Liver (tissue), 9 donors: ENCODE measurements around the gene ZNF622. TPM values are rescaled to one million over a fixed set of nuclear protein-coding genes. Genes with fewer than 3 reads are reported as not detected.

Source experiments
- DNase-seq: peaks from one replicate; pipeline ENCODE4 v3.0.0-alpha.2; 2017; ENCODE audit warnings: low spot score
- H3K27ac ChIP-seq, 2 donors: one replicate each; pipeline ENCODE4 v1.7.0; 2013; ENCODE audit warnings: inconsistent platforms in 2 of 2, low read length in 2 of 2, control low read depth in 1 of 2, low read depth in 1 of 2, mild to moderate bottlenecking in 1 of 2
- H3K27me3 ChIP-seq, 4 donors: one replicate each; pipeline versions ENCODE4 v1.6.1 to v1.7.0; 2013; ENCODE audit warnings: low read length in 3 of 4, inconsistent platforms in 1 of 4, mild to moderate bottlenecking in 1 of 4, moderate library complexity in 1 of 4; ENCODE audit not compliant: control insufficient read depth in 4 of 4, insufficient read depth in 4 of 4
- H3K36me3 ChIP-seq, 4 donors: one replicate each; pipeline versions ENCODE4 v1.6.1 to v1.7.0; 2013; ENCODE audit warnings: low read length in 3 of 4, mild to moderate bottlenecking in 3 of 4, low read depth in 1 of 4, moderate library complexity in 1 of 4; ENCODE audit not compliant: control insufficient read depth in 4 of 4, insufficient read depth in 3 of 4
- H3K4me1 ChIP-seq, 4 donors: one replicate each; pipeline versions ENCODE4 v1.6.1 to v1.7.0; 2013; ENCODE audit warnings: low read length in 3 of 4, mild to moderate bottlenecking in 3 of 4, moderate library complexity in 1 of 4; ENCODE audit not compliant: control insufficient read depth in 4 of 4, insufficient read depth in 4 of 4
- H3K4me3 ChIP-seq, 3 donors: one replicate each; pipeline versions ENCODE4 v1.6.1 to v1.7.0; 2013; ENCODE audit warnings: low read length in 3 of 3, control low read depth in 1 of 3, low read depth in 1 of 3, mild to moderate bottlenecking in 1 of 3
- H3K9ac ChIP-seq, 2 donors: one replicate each; pipeline ENCODE4 v1.7.0; 2013; ENCODE audit warnings: low read length in 2 of 2, mild to moderate bottlenecking in 2 of 2, moderate library complexity in 2 of 2, control low read depth in 1 of 2, low read depth in 1 of 2
- H3K9me3 ChIP-seq, 4 donors: one replicate each; pipeline versions ENCODE4 v1.6.1 to v1.7.0; 2013; ENCODE audit warnings: low read length in 3 of 4; ENCODE audit not compliant: control insufficient read depth in 4 of 4
- ATF3 ChIP-seq: IDR thresholded peaks from 2 replicates; pipeline ENCODE4 v1.6.1; 2016; ENCODE audit warnings: antibody characterized with exemption
- CTCF ChIP-seq: fragments of 150-350 bp; IDR thresholded peaks from 2 replicates; pipeline ENCODE4 v1.5.1; 2017; ENCODE audit warnings: improper control_type of control experiment, low read depth, low read length; ENCODE audit not compliant: missing input control
- EGR1 ChIP-seq, 2 donors: IDR thresholded peaks; 2 replicates each; pipeline ENCODE4 v1.6.1; 2016 to 2018; ENCODE audit warnings: antibody characterized with exemption in 2 of 2, low read depth in 2 of 2
- FOXA1 ChIP-seq: IDR thresholded peaks from 2 replicates; pipeline ENCODE4 v1.6.1; 2016; ENCODE audit warnings: antibody characterized with exemption
- FOXA2 ChIP-seq: IDR thresholded peaks from 2 replicates; pipeline ENCODE4 v1.6.1; 2016; ENCODE audit warnings: antibody characterized with exemption
- GABPA ChIP-seq, 2 donors: IDR thresholded peaks in 1 of 2; conservative IDR thresholded peaks in 1 of 2; 2 replicates each; pipeline ENCODE4 v1.6.1; 2016; ENCODE audit warnings: antibody characterized with exemption in 2 of 2, mild to moderate bottlenecking in 1 of 2, moderate library complexity in 1 of 2
- HNF4A ChIP-seq, 2 donors: conservative IDR thresholded peaks; 2 replicates each; pipeline ENCODE4 v1.6.1; 2016; ENCODE audit warnings: antibody characterized with exemption in 2 of 2, mild to moderate bottlenecking in 2 of 2
- HNF4G ChIP-seq: IDR thresholded peaks from 2 replicates; pipeline ENCODE4 v1.6.1; 2016; ENCODE audit warnings: antibody characterized with exemption
- JUND ChIP-seq, 2 donors: IDR thresholded peaks; 2 replicates each; pipeline ENCODE4 v1.6.1; 2016; ENCODE audit warnings: antibody characterized with exemption in 2 of 2
- MAX ChIP-seq: IDR thresholded peaks from 2 replicates; pipeline ENCODE4 v1.6.1; 2016; ENCODE audit warnings: antibody characterized with exemption
- NR2F2 ChIP-seq: IDR thresholded peaks from 2 replicates; pipeline ENCODE4 v1.6.1; 2016; ENCODE audit warnings: antibody characterized with exemption
- RAD21 ChIP-seq, 2 donors: IDR thresholded peaks; 2 replicates each; pipeline ENCODE4 v1.6.1; 2016; ENCODE audit warnings: antibody characterized with exemption in 2 of 2, mild to moderate bottlenecking in 2 of 2
- REST ChIP-seq: IDR thresholded peaks from 2 replicates; pipeline ENCODE4 v1.6.1; 2016; ENCODE audit warnings: antibody characterized with exemption, mild to moderate bottlenecking
- RXRA ChIP-seq, 2 donors: IDR thresholded peaks; 2 replicates each; pipeline ENCODE4 v1.6.1; 2017 to 2018; ENCODE audit warnings: antibody characterized with exemption in 2 of 2, mild to moderate bottlenecking in 1 of 2
- SP1 ChIP-seq: IDR thresholded peaks from 2 replicates; pipeline ENCODE4 v1.6.1; 2018; ENCODE audit warnings: antibody characterized with exemption, mild to moderate bottlenecking
- TAF1 ChIP-seq: conservative IDR thresholded peaks from 2 replicates; pipeline ENCODE4 v1.6.1; 2016; ENCODE audit warnings: antibody characterized with exemption, mild to moderate bottlenecking
- YY1 ChIP-seq: IDR thresholded peaks from 2 replicates; pipeline ENCODE4 v1.6.1; 2016; ENCODE audit warnings: antibody characterized with exemption, mild to moderate bottlenecking
- WGBS: extraction: QIAGEN DNeasy Blood & Tissue Kit; methylation state at CpG from one replicate; pipeline ENCODE4 v1.1.7; 2013; 5-methylcytosine and 5-hydroxymethylcytosine counted together
- polyA plus RNA-seq, 2 donors: library from polyadenylated mRNA; stranded (reverse) in 1 of 2; unstranded in 1 of 2; fragments of 200-250 nt in 1 of 2; fragments of >200 nt in 1 of 2; fragmentation: Nextera tagmentation in 1 of 2; extraction: Ambion mirVana in 1 of 2; gene quantifications; one replicate each; pipeline versions ENCODE4 v1.2.1 to v1.2.3, GENCODE V29; 2013 to 2015
- total RNA-seq, 2 donors: library from RNA; depleted of rRNA; stranded (reverse); fragments of >200 nt; gene quantifications; one replicate each; pipeline ENCODE4 v1.2.3, GENCODE V29; 2014
- donor health status: healthy.
- donor health status: healthy.
- donor health status: healthy.
- donor health status: healthy.
- donor health status: healthy.

Gene ZNF622
- total RNA-seq (10 to 100 TPM; 12.8 to 18.7 TPM), polyA plus RNA-seq (10 to 100 TPM; 16.1 to 16.6 TPM)

- no peak for TF ChIP-seq JUND (IDR thresholded peaks at IDR 0.05)
- peak; percentile 82 for TF ChIP-seq YY1
- TF ChIP-seq FOXA2, result no peak
- TF ChIP-seq NR2F2, result peak; percentile 60
- TF ChIP-seq RAD21 (IDR thresholded peaks at IDR 0.05), result peak in 1 of 2 donors; percentile 48
- peak; percentile 91 for TF ChIP-seq REST
- TF ChIP-seq SP1, result peak; percentile 54
- TF ChIP-seq RXRA (IDR thresholded peaks at IDR 0.05), result peak; percentile 15 to 55
- TF ChIP-seq EGR1 (IDR thresholded peaks at IDR 0.05; ENCODE audit: low read depth in 2 of 2), result peak; percentile 95
- no peak for TF ChIP-seq FOXA1
- peak in 1 of 2 donors; percentile 9 for TF ChIP-seq HNF4A (conservative IDR thresholded peaks at IDR 0.05)
- TF ChIP-seq TAF1, result peak; percentile 96
- no peak for TF ChIP-seq CTCF
- no peak for TF ChIP-seq ATF3
- peak; percentile 98 for TF ChIP-seq MAX
- TF ChIP-seq GABPA (IDR thresholded peaks at IDR 0.05 in 1 of 2, conservative IDR thresholded peaks at IDR 0.05 in 1 of 2), result peak; percentile 89 to 98
- Histone ChIP-seq H3K9me3 (no peaks in the 10 kb centered on the region), H3K4me3 (peak within 1 kb of the TSS; percentile 77 to 85 (median 79)), H3K27ac (peak within 1 kb of the TSS; percentile 72 to 87), H3K36me3 (peaks cover 11 to 23% (median 20%) of the 10 kb centered on the region in 4 donors), H3K9ac (peak within 1 kb of the TSS; percentile 53 to 76), H3K4me1 (peaks cover 8 to 51% (median 29%) of the 10 kb centered on the region in 4 donors), H3K27me3 (no peaks in the 10 kb centered on the region)
- WGBS, result under 1% methylated on average over 75 of the region's 75 CpGs
- DNase-seq, result peak; percentile 89
Observed at GRCh38 chr5:16465544-16466432, at the start of gene ZNF622. Gene ZNF622, minus strand, starts transcription at chr5:16465800. Its CDS starts 135 bp downstream, at chr5:16465665.

GRCh38 chr5:16510098-16510497 is 44.5 kb upstream of the ZNF622 start:
- Histone ChIP-seq H3K36me3 (no peaks in the 10 kb centered on the region), H3K27me3 (no peaks in the 10 kb centered on the region), H3K27ac (no peak overlapping the region), H3K4me3 (no peak overlapping the region), H3K9ac (no peak overlapping the region), H3K9me3 (no peaks in the 10 kb centered on the region), H3K4me1 (peaks cover 0 to 14% (median 2%) of the 10 kb centered on the region in 4 donors)
- DNase-seq, result no peak
- WGBS, result 89% methylated on average over 3 of the region's 3 CpGs
- TF ChIP-seq HNF4G, result no peak
- TF ChIP-seq TAF1, result no peak
- TF ChIP-seq RAD21 (IDR thresholded peaks at IDR 0.05), result no peak
- no peak for TF ChIP-seq SP1
- no peak for TF ChIP-seq GABPA (IDR thresholded peaks at IDR 0.05 in 1 of 2, conservative IDR thresholded peaks at IDR 0.05 in 1 of 2)
- no peak for TF ChIP-seq JUND (IDR thresholded peaks at IDR 0.05)
- no peak for TF ChIP-seq YY1
- no peak for TF ChIP-seq EGR1 (IDR thresholded peaks at IDR 0.05; ENCODE audit: low read depth in 2 of 2)
- no peak for TF ChIP-seq FOXA2
- TF ChIP-seq FOXA1, result no peak
- no peak for TF ChIP-seq MAX
- TF ChIP-seq NR2F2, result no peak
- no peak for TF ChIP-seq CTCF
- no peak for TF ChIP-seq REST
